ENCODE measurements around the gene KCNH1. TPM values are rescaled to one million over a fixed set of nuclear protein-coding genes. Genes with fewer than 3 reads are reported as not detected.

Gene KCNH1
- total and polyA plus RNA-seq, 5 donors from 2014 or later: not detected

- no peak overlapping the region for H3K27ac ChIP-seq (ENCODE audit: insufficient read depth, low read length, poor library complexity, severe bottlenecking)
- Mint-ChIP-seq H3K9me3 (no peaks in the 10 kb centered on the region), H3K4me3 (no peak overlapping the region), H3K36me3 (no peaks in the 10 kb centered on the region), H3K27ac (no peak overlapping the region), H3K27me3 (peaks cover 44% of the 10 kb centered on the region), H3K4me1 (no peaks in the 10 kb centered on the region)
- ATAC-seq (ENCODE audit: low read depth in 2 of 2): no peak
- peaks cover 23% of the 10 kb centered on the region for H3K27me3 ChIP-seq (ENCODE audit: control insufficient read depth, insufficient read depth, low read length)
- H3K9me3 ChIP-seq (ENCODE audit: control insufficient read depth in 2 of 2, low read length in 2 of 2): no peaks in the 10 kb centered on the region
- DNase-seq: no peak
- no peak overlapping the region for H3K4me3 ChIP-seq (ENCODE audit: low read depth, low read length)
- H3K36me3 ChIP-seq (ENCODE audit: control insufficient read depth, insufficient read depth, low read length): no peaks in the 10 kb centered on the region
- no peaks in the 10 kb centered on the region for H3K4me1 ChIP-seq (ENCODE audit: control insufficient read depth, insufficient read depth, low read length, poor library complexity, severe bottlenecking)
Measured at GRCh38 chr1:211127166-211127565, 6.8 kb downstream of the KCNH1 start.

- Histone ChIP-seq H3K9me3 (ENCODE audit: control insufficient read depth in 2 of 2, low read length in 2 of 2) (no peaks in the 10 kb centered on the region), H3K4me1 (ENCODE audit: control insufficient read depth, insufficient read depth, low read length, poor library complexity, severe bottlenecking) (no peaks in the 10 kb centered on the region), H3K4me3 (ENCODE audit: low read depth, low read length) (no peak overlapping the region), H3K27ac (ENCODE audit: insufficient read depth, low read length, poor library complexity, severe bottlenecking) (no peak overlapping the region), H3K36me3 (ENCODE audit: control insufficient read depth, insufficient read depth, low read length) (no peaks in the 10 kb centered on the region), H3K27me3 (ENCODE audit: control insufficient read depth, insufficient read depth, low read length) (peaks cover 17% of the 10 kb centered on the region)
- Mint-ChIP-seq H3K4me3 (no peak overlapping the region), H3K36me3 (no peaks in the 10 kb centered on the region), H3K4me1 (no peaks in the 10 kb centered on the region), H3K27ac (no peak overlapping the region), H3K9me3 (no peaks in the 10 kb centered on the region), H3K27me3 (peaks cover 41% of the 10 kb centered on the region)
- no peak for DNase-seq
- no peak for ATAC-seq (ENCODE audit: low read depth in 2 of 2)
Measured at GRCh38 chr1:211126622-211127021, 7.3 kb downstream of the KCNH1 start.

DNA sequence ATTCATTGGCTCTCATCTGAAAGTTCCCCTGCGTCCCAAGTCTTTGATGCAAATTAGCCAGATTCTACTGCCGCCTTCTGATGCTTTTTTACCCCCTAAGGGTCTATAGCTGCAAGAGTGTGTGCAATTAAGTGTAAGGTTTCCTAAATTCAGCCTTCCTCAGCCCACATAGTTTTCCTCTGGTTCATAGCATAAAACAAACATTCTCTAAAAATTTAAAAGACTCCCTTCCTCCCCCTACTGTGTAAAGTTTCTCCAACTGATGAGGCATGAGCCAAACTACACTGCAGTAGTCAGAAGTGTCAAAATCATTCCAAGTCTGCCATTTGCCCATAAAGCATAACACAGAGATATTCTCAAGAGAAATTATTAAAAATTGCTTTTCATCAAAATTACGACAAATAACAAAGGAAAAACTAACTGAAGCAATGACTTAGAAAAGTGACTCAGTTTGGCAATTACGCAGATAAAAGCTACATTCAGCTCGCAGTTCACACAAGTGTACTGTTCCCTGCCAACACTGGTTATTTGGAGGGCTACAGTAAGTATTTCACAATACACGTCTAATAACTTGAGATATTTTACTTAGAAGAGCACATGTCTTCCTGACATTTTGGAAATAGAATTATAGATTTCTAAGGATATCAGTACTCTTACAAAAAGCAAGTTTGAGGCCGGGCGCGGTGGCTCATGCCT is 15.4 kb downstream of the KCNH1 start:
- Mint-ChIP-seq H3K36me3 (no peaks in the 10 kb centered on the region), H3K9me3 (peaks cover 0 to 1% (median 0%) of the 10 kb centered on the region in 7 donors), H3K27ac (no peak overlapping the region), H3K4me3 (no peak overlapping the region), H3K27me3 (peaks cover 8% of the 10 kb centered on the region), H3K4me1 (no peaks in the 10 kb centered on the region)
- H3K4me1 ChIP-seq (ENCODE audit: control insufficient read depth, insufficient read depth, low read length, poor library complexity, severe bottlenecking): no peaks in the 10 kb centered on the region
- H3K4me3 ChIP-seq (ENCODE audit: low read depth, low read length): no peak overlapping the region
- H3K27me3 ChIP-seq (ENCODE audit: control insufficient read depth, insufficient read depth, low read length): peaks cover 3% of the 10 kb centered on the region
- H3K27ac ChIP-seq (ENCODE audit: insufficient read depth, low read length, poor library complexity, severe bottlenecking): no peak overlapping the region
- ATAC-seq (ENCODE audit: low read depth in 2 of 2): no peak
- H3K9me3 ChIP-seq (ENCODE audit: control insufficient read depth in 2 of 2, low read length in 2 of 2): no peaks in the 10 kb centered on the region
- no peaks in the 10 kb centered on the region for H3K36me3 ChIP-seq (ENCODE audit: control insufficient read depth, insufficient read depth, low read length)
- no peak for DNase-seq

DNA sequence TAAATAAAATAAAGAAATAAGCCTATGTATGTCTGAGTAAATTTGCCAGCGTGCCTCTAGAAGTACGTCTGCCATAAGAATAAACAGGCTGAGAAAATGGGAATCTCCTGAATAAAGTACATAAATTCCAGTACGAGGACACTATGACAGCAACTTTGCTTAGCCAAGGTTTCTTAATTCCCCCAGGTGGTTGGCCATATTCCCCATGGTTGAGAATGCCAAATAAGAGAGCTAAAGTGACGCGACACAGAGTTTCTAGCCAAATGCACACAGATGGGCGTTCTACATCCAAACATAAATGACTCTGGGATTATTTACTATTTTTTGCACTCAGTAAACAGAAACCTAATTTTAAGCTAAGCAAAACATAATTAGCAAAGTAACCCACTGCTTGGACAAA is 19.5 kb downstream of the KCNH1 start:
- Histone ChIP-seq H3K27ac (ENCODE audit: insufficient read depth, low read length, poor library complexity, severe bottlenecking) (no peak overlapping the region), H3K4me3 (ENCODE audit: low read depth, low read length) (no peak overlapping the region), H3K27me3 (ENCODE audit: control insufficient read depth, insufficient read depth, low read length) (peaks cover 3% of the 10 kb centered on the region), H3K36me3 (ENCODE audit: control insufficient read depth, insufficient read depth, low read length) (no peaks in the 10 kb centered on the region), H3K9me3 (ENCODE audit: control insufficient read depth in 2 of 2, low read length in 2 of 2) (no peaks in the 10 kb centered on the region), H3K4me1 (ENCODE audit: control insufficient read depth, insufficient read depth, low read length, poor library complexity, severe bottlenecking) (no peaks in the 10 kb centered on the region)
- no peaks in the 10 kb centered on the region for H3K36me3 Mint-ChIP-seq
- ATAC-seq (ENCODE audit: low read depth in 2 of 2) (no peak), DNase-seq (no peak)
- H3K9me3 Mint-ChIP-seq: no peaks in the 10 kb centered on the region
- no peak overlapping the region for H3K27ac Mint-ChIP-seq
- no peak overlapping the region for H3K4me3 Mint-ChIP-seq
- no peaks in the 10 kb centered on the region for H3K4me1 Mint-ChIP-seq
- peaks cover 16% of the 10 kb centered on the region for H3K27me3 Mint-ChIP-seq

DNA sequence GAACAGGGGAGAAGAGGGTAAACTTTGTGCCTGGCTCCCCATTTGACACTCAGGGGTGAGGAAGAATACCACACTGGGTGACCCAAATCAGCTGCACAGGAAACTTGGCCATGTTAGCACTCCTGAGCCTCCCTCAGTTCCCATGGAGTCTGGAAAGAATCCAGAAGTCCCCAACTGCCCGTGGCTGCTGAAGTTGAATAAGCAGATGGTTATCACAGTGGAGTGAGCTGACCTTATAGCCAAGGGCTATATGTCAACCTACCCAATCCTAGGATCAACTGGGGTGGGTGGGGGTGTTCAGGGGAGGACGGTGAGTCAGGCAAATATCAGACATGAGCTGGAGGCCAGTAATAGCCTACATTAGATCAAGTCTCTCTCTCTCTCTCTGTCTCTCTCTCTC is 20.4 kb downstream of the KCNH1 start:
- ATAC-seq (ENCODE audit: low read depth in 2 of 2) (no peak), DNase-seq (no peak)
- Histone ChIP-seq H3K4me1 (ENCODE audit: control insufficient read depth, insufficient read depth, low read length, poor library complexity, severe bottlenecking) (no peaks in the 10 kb centered on the region), H3K36me3 (ENCODE audit: control insufficient read depth, insufficient read depth, low read length) (no peaks in the 10 kb centered on the region), H3K4me3 (ENCODE audit: low read depth, low read length) (no peak overlapping the region), H3K27me3 (ENCODE audit: control insufficient read depth, insufficient read depth, low read length) (peaks cover 3% of the 10 kb centered on the region), H3K9me3 (ENCODE audit: control insufficient read depth in 2 of 2, low read length in 2 of 2) (no peaks in the 10 kb centered on the region), H3K27ac (ENCODE audit: insufficient read depth, low read length, poor library complexity, severe bottlenecking) (no peak overlapping the region)
- H3K27me3 Mint-ChIP-seq: peaks cover 18% of the 10 kb centered on the region
- no peaks in the 10 kb centered on the region for H3K9me3 Mint-ChIP-seq
- H3K4me1 Mint-ChIP-seq: no peaks in the 10 kb centered on the region
- H3K36me3 Mint-ChIP-seq: no peaks in the 10 kb centered on the region
- no peak overlapping the region for H3K4me3 Mint-ChIP-seq
- no peak overlapping the region for H3K27ac Mint-ChIP-seq

- Mint-ChIP-seq H3K27me3 (peaks cover 26% of the 10 kb centered on the region), H3K4me3 (no peak overlapping the region), H3K4me1 (no peaks in the 10 kb centered on the region), H3K9me3 (no peaks in the 10 kb centered on the region), H3K27ac (no peak overlapping the region), H3K36me3 (no peaks in the 10 kb centered on the region)
- DNase-seq (no peak), ATAC-seq (ENCODE audit: low read depth in 2 of 2) (no peak)
- no peak overlapping the region for H3K27ac ChIP-seq (ENCODE audit: insufficient read depth, low read length, poor library complexity, severe bottlenecking)
- H3K9me3 ChIP-seq (ENCODE audit: control insufficient read depth in 2 of 2, low read length in 2 of 2): no peaks in the 10 kb centered on the region
- H3K4me1 ChIP-seq (ENCODE audit: control insufficient read depth, insufficient read depth, low read length, poor library complexity, severe bottlenecking): no peaks in the 10 kb centered on the region
- no peaks in the 10 kb centered on the region for H3K27me3 ChIP-seq (ENCODE audit: control insufficient read depth, insufficient read depth, low read length)
- no peaks in the 10 kb centered on the region for H3K36me3 ChIP-seq (ENCODE audit: control insufficient read depth, insufficient read depth, low read length)
- no peak overlapping the region for H3K4me3 ChIP-seq (ENCODE audit: low read depth, low read length)
Measured at GRCh38 chr1:211111351-211111750, 22.6 kb downstream of the KCNH1 start.

- no peaks in the 10 kb centered on the region for H3K36me3 Mint-ChIP-seq
- H3K4me3 ChIP-seq (ENCODE audit: low read depth, low read length): no peak overlapping the region
- no peaks in the 10 kb centered on the region for H3K4me1 Mint-ChIP-seq
- H3K27ac ChIP-seq (ENCODE audit: insufficient read depth, low read length, poor library complexity, severe bottlenecking): no peak overlapping the region
- H3K27me3 ChIP-seq (ENCODE audit: control insufficient read depth, insufficient read depth, low read length): peaks cover 4% of the 10 kb centered on the region
- H3K4me3 Mint-ChIP-seq: no peak overlapping the region
- no peaks in the 10 kb centered on the region for H3K9me3 ChIP-seq (ENCODE audit: control insufficient read depth in 2 of 2, low read length in 2 of 2)
- no peaks in the 10 kb centered on the region for H3K9me3 Mint-ChIP-seq
- ATAC-seq (ENCODE audit: low read depth in 2 of 2) (no peak), DNase-seq (no peak)
- no peaks in the 10 kb centered on the region for H3K36me3 ChIP-seq (ENCODE audit: control insufficient read depth, insufficient read depth, low read length)
- H3K27me3 Mint-ChIP-seq: no peaks in the 10 kb centered on the region
- H3K27ac Mint-ChIP-seq: no peak overlapping the region
- H3K4me1 ChIP-seq (ENCODE audit: control insufficient read depth, insufficient read depth, low read length, poor library complexity, severe bottlenecking): no peaks in the 10 kb centered on the region
Measured at GRCh38 chr1:211101481-211101880, 32.5 kb downstream of the KCNH1 start.

- Histone ChIP-seq H3K4me1 (ENCODE audit: control insufficient read depth, insufficient read depth, low read length, poor library complexity, severe bottlenecking) (no peaks in the 10 kb centered on the region), H3K9me3 (ENCODE audit: control insufficient read depth in 2 of 2, low read length in 2 of 2) (no peaks in the 10 kb centered on the region), H3K27ac (ENCODE audit: insufficient read depth, low read length, poor library complexity, severe bottlenecking) (no peak overlapping the region), H3K4me3 (ENCODE audit: low read depth, low read length) (no peak overlapping the region), H3K36me3 (ENCODE audit: control insufficient read depth, insufficient read depth, low read length) (no peaks in the 10 kb centered on the region), H3K27me3 (ENCODE audit: control insufficient read depth, insufficient read depth, low read length) (peaks cover 1% of the 10 kb centered on the region)
- Mint-ChIP-seq H3K4me3 (no peak overlapping the region), H3K27ac (no peak overlapping the region), H3K27me3 (peaks cover under 1% of the 10 kb centered on the region), H3K9me3 (no peaks in the 10 kb centered on the region), H3K4me1 (no peaks in the 10 kb centered on the region), H3K36me3 (no peaks in the 10 kb centered on the region)
- ATAC-seq (ENCODE audit: low read depth in 2 of 2): no peak
- no peak for DNase-seq
Measured at GRCh38 chr1:211099393-211099792, 34.6 kb downstream of the KCNH1 start.

All from CD4-positive, CD25-positive, alpha-beta regulatory T cell (primary cell).